ENCODE results near the gene ARMH3.

DNA sequence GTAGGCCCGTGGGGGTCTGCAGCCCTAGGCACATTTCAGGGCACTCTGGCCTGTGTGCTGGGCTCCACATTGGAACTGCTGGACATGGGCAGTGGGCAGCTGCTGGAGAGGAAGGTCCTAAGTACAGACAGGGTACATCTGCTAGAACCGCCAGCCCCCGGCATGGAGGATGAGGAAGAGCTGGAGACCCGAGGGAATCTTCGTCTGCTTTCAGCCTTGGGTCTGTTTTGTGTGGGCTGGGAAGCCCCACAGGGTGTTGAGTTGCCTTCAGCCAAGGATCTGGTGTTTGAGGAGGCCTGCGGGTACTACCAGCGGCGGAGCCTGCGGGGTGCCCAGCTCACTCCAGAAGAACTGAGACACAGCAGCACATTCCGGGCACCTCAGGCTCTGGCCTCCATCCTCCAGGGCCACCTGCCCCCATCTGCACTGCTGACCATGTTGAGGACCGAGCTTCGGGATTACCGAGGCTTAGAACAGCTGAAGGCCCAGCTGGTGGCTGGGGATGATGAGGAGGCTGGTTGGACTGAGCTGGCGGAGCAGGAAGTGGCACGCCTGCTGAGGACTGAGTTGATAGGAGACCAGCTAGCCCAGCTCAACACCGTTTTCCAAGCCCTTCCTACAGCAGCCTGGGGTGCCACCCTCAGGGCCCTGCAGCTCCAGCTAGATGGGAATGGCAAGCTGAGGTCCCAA, 10.6 kb upstream of the ARMH3 start:
- no peak for TF ChIP-seq POLR2AphosphoS5 (IDR thresholded peaks at IDR 0.05; ENCODE audit: low read depth, low read length)
- no peak for TF ChIP-seq SIN3A (IDR thresholded peaks at IDR 0.05; ENCODE audit: borderline replicate concordance, insufficient read depth, low read length)

Data from PFSK-1 (cell line).